IMR-90 (cell line): ENCODE measurements around the gene SPAG16. TPM values are rescaled to one million over a fixed set of nuclear protein-coding genes. Genes with fewer than 3 reads are reported as not detected.
A peak's percentile ranks its signal among the peaks of the same experiment; 100 is the strongest.

Experiments used
- ATAC-seq: fragments of 200-7000 bp; cut with Tn5 transposase; 2 replicates; pipeline ENCODE4 v1.9.1; 2020; ENCODE audit warnings: low read depth, mild to moderate bottlenecking, moderate library complexity
- BruUV-seq: library from RNA; stranded (reverse); fragments of 400-500 nt; replicated peaks from 2 replicates; lab custom pipeline; 2021; lab: Mats Ljungman, UMichigan
- CTCF ChIA-PET: fragments of 300-600 bp; formaldehyde crosslinking; extraction: SDS; loops from one replicate; lab custom pipeline; 2021; ENCODE audit warnings: antibody characterized with exemption; lab: Yijun Ruan, JAX
- POLR2A ChIA-PET: fragments of 300-600 bp; sonication (Branson Sonifier 250); formaldehyde crosslinking; loops from one replicate; lab custom pipeline; 2022; ENCODE audit warnings: antibody characterized with exemption; ENCODE audit not compliant: unreplicated experiment; lab: Charles Lee
- DNase-seq: peaks from one replicate; pipeline ENCODE4 v3.0.0; 2013
- H2AFZ ChIP-seq: replicated peaks from 2 replicates; pipeline ENCODE3; 2013; ENCODE audit warnings: low read length, mild to moderate bottlenecking; ENCODE audit not compliant: poor library complexity
- H2AK5ac ChIP-seq: 2 replicates; pipeline ENCODE4 v1.6.1; 2013; ENCODE audit warnings: low read depth, low read length, inconsistent platforms
- H2AK9ac ChIP-seq: replicated peaks from 2 replicates; pipeline ENCODE3; 2013; ENCODE audit warnings: mild to moderate bottlenecking, low read depth, low read length, moderate library complexity; ENCODE audit not compliant: poor library complexity
- H2BK120ac ChIP-seq: 2 replicates; pipeline ENCODE4 v1.6.1; 2013; ENCODE audit warnings: low read depth, low read length, inconsistent platforms
- H2BK15ac ChIP-seq: 3 replicates; pipeline ENCODE4 v1.6.1; 2013; ENCODE audit warnings: low read depth, low read length, inconsistent platforms
- H2BK20ac ChIP-seq: 2 replicates; pipeline ENCODE4 v1.6.1; 2013; ENCODE audit warnings: low read depth, mild to moderate bottlenecking, inconsistent platforms, low read length, moderate library complexity
- H2BK5ac ChIP-seq: 2 replicates; pipeline ENCODE4 v1.6.1; 2013; ENCODE audit warnings: mild to moderate bottlenecking, low read depth, low read length, inconsistent platforms; ENCODE audit not compliant: poor library complexity, severe bottlenecking
- H3K14ac ChIP-seq: replicated peaks from 2 replicates; pipeline ENCODE4 v1.6.1; 2013; ENCODE audit warnings: low read depth, low read length, inconsistent platforms
- H3K18ac ChIP-seq: 2 replicates; pipeline ENCODE4 v1.6.1; 2013; ENCODE audit warnings: low read depth, low read length, control low read depth
- H3K23ac ChIP-seq: 2 replicates; pipeline ENCODE4 v1.6.1; 2013; ENCODE audit warnings: low read depth, low read length, inconsistent platforms
- H3K27ac ChIP-seq: 2 replicates; pipeline ENCODE4 v1.5.1; 2013; ENCODE audit warnings: mild to moderate bottlenecking, control low read depth, low read length; ENCODE audit not compliant: insufficient read depth
- H3K27me3 ChIP-seq: 2 replicates; pipeline ENCODE4 v1.6.1; 2013; ENCODE audit warnings: low read length; ENCODE audit not compliant: control insufficient read depth, insufficient read depth
- H3K36me3 ChIP-seq: 2 replicates; pipeline ENCODE4 v1.6.1; 2013; ENCODE audit warnings: low read length, mixed read lengths; ENCODE audit not compliant: control insufficient read depth, insufficient read depth
- H3K4ac ChIP-seq: 2 replicates; pipeline ENCODE4 v1.6.1; 2013; ENCODE audit warnings: low read depth, low read length, inconsistent platforms
- H3K4me1 ChIP-seq: 2 replicates; pipeline ENCODE4 v1.6.1; 2013; ENCODE audit warnings: low read length, mixed read lengths; ENCODE audit not compliant: control insufficient read depth, insufficient read depth
- H3K4me2 ChIP-seq: 2 replicates; pipeline ENCODE4 v1.6.1; 2013; ENCODE audit warnings: low read depth, mild to moderate bottlenecking, control low read depth, low read length, moderate library complexity
- H3K4me3 ChIP-seq: 2 replicates; pipeline ENCODE4 v1.5.1; 2013; ENCODE audit warnings: low read depth, mild to moderate bottlenecking, control low read depth, low read length, moderate library complexity; ENCODE audit not compliant: insufficient read depth
- H3K56ac ChIP-seq: 2 replicates; pipeline ENCODE4 v1.6.1; 2013; ENCODE audit warnings: low read length, inconsistent platforms; ENCODE audit not compliant: insufficient read depth; ENCODE audit errors: extremely low read depth
- H3K79me1 ChIP-seq, 2 experiments: 2 replicates each; pipeline ENCODE4 v1.6.1; 2013; ENCODE audit warnings: low read length in 2 of 2, inconsistent platforms in 1 of 2, low read depth in 1 of 2
- H3K9ac ChIP-seq: 2 replicates; pipeline ENCODE4 v1.6.1; 2013; ENCODE audit warnings: low read depth, low read length, control low read depth
- H3K9me1 ChIP-seq: 2 replicates; pipeline ENCODE4 v1.6.1; 2013; ENCODE audit warnings: low read length, inconsistent platforms; ENCODE audit not compliant: insufficient read depth
- H3K9me3 ChIP-seq: 2 replicates; pipeline ENCODE4 v1.6.1; 2013; ENCODE audit warnings: low read length; ENCODE audit not compliant: control insufficient read depth, insufficient read depth
- H4K20me1 ChIP-seq: 2 replicates; pipeline ENCODE4 v1.6.1; 2013; ENCODE audit warnings: low read length, inconsistent platforms; ENCODE audit not compliant: insufficient read depth
- H4K5ac ChIP-seq: 2 replicates; pipeline ENCODE4 v1.6.1; 2013; ENCODE audit warnings: mild to moderate bottlenecking, low read depth, low read length, control low read depth
- H4K8ac ChIP-seq, 2 experiments: 2 replicates each; pipeline ENCODE4 v1.6.1; 2013; ENCODE audit warnings: low read depth in 2 of 2, low read length in 2 of 2, control low read depth in 1 of 2, inconsistent platforms in 1 of 2
- H4K91ac ChIP-seq: 2 replicates; pipeline ENCODE4 v1.6.1; 2013; ENCODE audit warnings: low read depth, low read length, inconsistent platforms; ENCODE audit not compliant: insufficient read depth
- BHLHE40 ChIP-seq: fragments of 150-350 bp; IDR thresholded peaks from 2 replicates; pipeline ENCODE4 v1.6.1; 2016; ENCODE audit warnings: mild to moderate bottlenecking, low read depth, low read length
- CEBPB ChIP-seq: IDR thresholded peaks from 2 replicates; pipeline ENCODE4 v1.6.1; 2012; ENCODE audit warnings: low read depth, low read length, improper control_type of control experiment
- CHD1 ChIP-seq: IDR thresholded peaks from 2 replicates; pipeline ENCODE4 v1.6.1; 2012; ENCODE audit warnings: low read depth, low read length, improper control_type of control experiment
- SMC3 ChIP-seq: fragments of 150-350 bp; IDR thresholded peaks from 2 replicates; pipeline ENCODE4 v1.6.1; 2016; ENCODE audit warnings: low read depth, mild to moderate bottlenecking, antibody characterized with exemption, low read length, moderate library complexity
- WGBS, 2 experiments: methylation state at CpG; one replicate each; pipeline versions ENCODE4 v1.1.5 to v1.1.7; 2013; ENCODE audit warnings: missing lambda C conversion rate in 2 of 2; ENCODE audit not compliant: insufficient read length in 1 of 2; ENCODE audit errors: extremely low coverage in 2 of 2; 5-methylcytosine and 5-hydroxymethylcytosine counted together
- dilution Hi-C: fragments of 300-500 bp; cut with HindIII; formaldehyde crosslinking; loops from one replicate; pipeline ENCODE4 v1.14.3; 2018; ENCODE audit warnings: low sequenced_read_pairs; ENCODE audit not compliant: unreplicated experiment
- in situ Hi-C: fragments of 300-500 bp; cut with MboI; formaldehyde crosslinking; loops from 3 replicates; pipeline ENCODE4 v1.14.3; 2019; ENCODE audit warnings: low sequenced_read_pairs, inconsistent platforms, mixed read lengths
- intact Hi-C: fragments of 100-400 bp; cut with micrococcal nuclease; formaldehyde crosslinking; loops from 2 replicates; pipeline ENCODE4 v1.10.0; 2022
- polyA plus RNA-seq, 3 experiments: library from polyadenylated mRNA; depleted of rRNA; stranded (reverse); fragments of >200 nt; gene quantifications; 2 replicates each; pipeline ENCODE4 v1.2.3, GENCODE V29; 2012; ENCODE audit warnings: low replicate concordance in 1 of 3
- total RNA-seq: library from RNA; depleted of rRNA; stranded (reverse); fragments of >200 nt; gene quantifications from 2 replicates; pipeline ENCODE4 v1.2.3, GENCODE V29; 2012

The SPAG16 gene
- total and polyA plus RNA-seq, 2 of the 4 experiments (the other 2 are of a cell fraction) = 7.3 to 13.5 TPM

DNA sequence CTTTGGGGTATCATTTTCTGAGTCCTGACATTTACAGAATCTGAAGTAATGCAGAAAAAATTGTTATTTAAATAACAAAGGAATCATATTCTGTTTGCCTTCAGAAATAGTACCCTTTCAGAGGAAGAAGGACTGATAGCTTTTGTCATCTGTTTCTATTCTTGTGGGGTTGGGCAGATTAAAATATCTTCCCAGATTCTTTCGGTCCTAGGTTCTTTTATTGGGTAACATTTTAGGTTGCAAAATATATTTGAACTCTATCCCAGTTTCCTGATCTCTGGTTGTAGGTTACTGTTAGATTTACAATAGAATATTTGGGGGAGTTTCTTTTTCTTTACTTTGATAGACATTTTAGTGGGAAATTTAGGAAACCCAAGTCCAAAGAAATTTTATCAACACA lies 550.5 kb downstream of the SPAG16 start:
- Histone ChIP-seq H3K36me3 (no peaks in the 10 kb centered on the region), H3K14ac (no peak overlapping the region), H2BK20ac (no peak overlapping the region), H3K4me2 (peak overlapping the region; percentile 71; the same call in 1 of the 2 replicates), H2AK9ac (no peak overlapping the region), H3K4ac (no peak overlapping the region), H3K23ac (no peak overlapping the region), H4K91ac (no peak overlapping the region), H3K56ac (no peak overlapping the region; the same call in 1 of the 2 replicates), H3K9me1 (no peaks in the 10 kb centered on the region), H2AFZ (no peak overlapping the region), H3K9ac (no peak overlapping the region), H2BK5ac (peak overlapping the region; percentile 86), H2BK120ac (no peak overlapping the region), H3K18ac (peak overlapping the region; percentile 64; the same call in 1 of the 2 replicates), H3K4me1 (peaks cover 4% of the 10 kb centered on the region), H4K5ac (peak overlapping the region; percentile 67; the same call in 1 of the 2 replicates), H3K79me1 (no peaks in the 10 kb centered on the region), H3K9me3 (no peaks in the 10 kb centered on the region), H4K8ac (no peak overlapping the region; a peak in 1 of 4 replicates), H2BK15ac (no peak overlapping the region), H3K27ac (peak overlapping the region; percentile 41; the same call in 1 of the 2 replicates), H2AK5ac (no peak overlapping the region), H4K20me1 (no peaks in the 10 kb centered on the region), H3K4me3 (no peak overlapping the region), H3K27me3 (no peaks in the 10 kb centered on the region)
- ChIA-PET CTCF (no interaction called here), POLR2A (no interaction called here)
- no CpG with 5 or more reads among the region's 1 CpG for WGBS, 2 experiments
- ATAC-seq = peak; percentile 67
- dilution Hi-C loops = no loop called here
- intact Hi-C loops = no loop called here
- TF ChIP-seq BHLHE40 (no peak), CHD1 (no peak), CEBPB (peak; percentile 10; the same call in 1 of the 2 replicates), SMC3 (no peak)
- in situ Hi-C loops = no loop called here
- peak; percentile 19 for DNase-seq
- no TSS peak for BruUV-seq
